Measurements from ENCODE around the gene PGAM2. TPM values are rescaled to one million over a fixed set of nuclear protein-coding genes. Genes with fewer than 3 reads are reported as not detected.
A peak's percentile ranks its signal among the peaks of the same experiment; 100 is the strongest.

PGAM2 gene
- polyA plus RNA-seq, 3 donors, result 0.13 TPM; not detected in 2

- Histone ChIP-seq H3K4me3 (replicated peaks in 1 of 3; ENCODE audit: low read depth in 2 of 3, low read length in 3 of 3) (no peak overlapping the region), H3K9me3 (replicated peaks in 1 of 2; ENCODE audit: control insufficient read depth in 1 of 2, insufficient read depth in 1 of 2, low read length in 2 of 2) (no peaks in the 10 kb centered on the region), H3K27me3 (ENCODE audit: control insufficient read depth in 2 of 2, insufficient read depth in 2 of 2, low read length in 2 of 2) (no peaks in the 10 kb centered on the region), H3K4me2 (replicated peaks; ENCODE audit: extremely low read depth, low read length, poor library complexity, severe bottlenecking) (no peak overlapping the region), H3K4me1 (ENCODE audit: control insufficient read depth in 1 of 2, insufficient read depth in 2 of 2, low read length in 2 of 2) (peaks cover 28 to 31% of the 10 kb centered on the region in 2 donors), H4K20me1 (ENCODE audit: insufficient read depth, low read length) (no peaks in the 10 kb centered on the region), H3K79me2 (ENCODE audit: insufficient read depth, low read length) (peaks cover 23% of the 10 kb centered on the region), H2AFZ (ENCODE audit: insufficient read depth, low read depth, low read length, poor library complexity, severe bottlenecking) (no peak overlapping the region), H3K9ac (ENCODE audit: insufficient read depth, low read length, poor library complexity, severe bottlenecking) (no peak overlapping the region), H3K36me3 (replicated peaks in 1 of 2; ENCODE audit: control insufficient read depth in 1 of 2, insufficient read depth in 2 of 2, low read length in 2 of 2) (peaks cover 54 to 59% of the 10 kb centered on the region in 2 donors), H3K27ac (ENCODE audit: low read depth in 1 of 2, low read length in 2 of 2) (peak overlapping the region in 1 of 2 donors; percentile 9)
- peaks cover 0 to 6% (median 0%) of the 10 kb centered on the region in 3 donors for H3K27me3 Mint-ChIP-seq (ENCODE audit: low read depth in 3 of 3)
- H3K9me3 Mint-ChIP-seq, result no peaks in the 10 kb centered on the region
- peak overlapping the region in 4 of 7 donors; percentile 6 to 83 (median 74) for H3K27ac Mint-ChIP-seq
- H3K4me1 Mint-ChIP-seq, result peaks cover 38% of the 10 kb centered on the region
- peaks cover 57 to 69% of the 10 kb centered on the region in 2 donors for H3K36me3 Mint-ChIP-seq
- DNase-seq, result no peak
- intact Hi-C loops (cut with micrococcal nuclease), result no loop called here
- 100% methylated on average over 2 of the region's 8 CpGs for WGBS (ENCODE audit: insufficient coverage)
- H3K4me3 Mint-ChIP-seq, result no peak overlapping the region
- no peak for TF ChIP-seq CTCF (IDR thresholded peaks at IDR 0.05)
Measured at GRCh38 chr7:44078521-44078920, 13.2 kb upstream of the PGAM2 start.

GRCh38 chr7:44077681-44078091 lies 12.3 kb upstream of the PGAM2 start:
- H3K4me3 ChIP-seq (replicated peaks in 1 of 3; ENCODE audit: low read depth in 2 of 3, low read length in 3 of 3), result no peak overlapping the region
- no peaks in the 10 kb centered on the region for H3K9me3 ChIP-seq (replicated peaks in 1 of 2; ENCODE audit: control insufficient read depth in 1 of 2, insufficient read depth in 1 of 2, low read length in 2 of 2)
- peaks cover 32 to 40% of the 10 kb centered on the region in 2 donors for H3K4me1 ChIP-seq (ENCODE audit: control insufficient read depth in 1 of 2, insufficient read depth in 2 of 2, low read length in 2 of 2)
- no peak overlapping the region for H3K4me2 ChIP-seq (replicated peaks; ENCODE audit: extremely low read depth, low read length, poor library complexity, severe bottlenecking)
- peaks cover 64 to 77% of the 10 kb centered on the region in 2 donors for H3K36me3 Mint-ChIP-seq
- no peak overlapping the region for H3K9ac ChIP-seq (ENCODE audit: insufficient read depth, low read length, poor library complexity, severe bottlenecking)
- H3K27ac ChIP-seq (ENCODE audit: low read depth in 1 of 2, low read length in 2 of 2), result peak overlapping the region in 1 of 2 donors; percentile 97
- H3K4me1 Mint-ChIP-seq, result peaks cover 43% of the 10 kb centered on the region
- H3K9me3 Mint-ChIP-seq, result peaks cover 0 to 2% (median 0%) of the 10 kb centered on the region in 7 donors
- peaks cover 6% of the 10 kb centered on the region for H4K20me1 ChIP-seq (ENCODE audit: insufficient read depth, low read length)
- no peak for DNase-seq
- intact Hi-C loops (cut with micrococcal nuclease), result no loop called here
- 86% methylated on average over 5 of the region's 5 CpGs for WGBS (ENCODE audit: insufficient coverage)
- H3K36me3 ChIP-seq (replicated peaks in 1 of 2; ENCODE audit: control insufficient read depth in 1 of 2, insufficient read depth in 2 of 2, low read length in 2 of 2), result peaks cover 60 to 65% of the 10 kb centered on the region in 2 donors
- peaks cover 0 to 6% (median 0%) of the 10 kb centered on the region in 3 donors for H3K27me3 Mint-ChIP-seq (ENCODE audit: low read depth in 3 of 3)
- H2AFZ ChIP-seq (ENCODE audit: insufficient read depth, low read depth, low read length, poor library complexity, severe bottlenecking), result no peak overlapping the region
- no peak overlapping the region for H3K4me3 Mint-ChIP-seq
- H3K79me2 ChIP-seq (ENCODE audit: insufficient read depth, low read length), result peaks cover 23% of the 10 kb centered on the region
- peak overlapping the region in 5 of 7 donors; percentile 52 to 99 (median 78) for H3K27ac Mint-ChIP-seq
- no peak for TF ChIP-seq CTCF (IDR thresholded peaks at IDR 0.05)
- H3K27me3 ChIP-seq (ENCODE audit: control insufficient read depth in 2 of 2, insufficient read depth in 2 of 2, low read length in 2 of 2), result no peaks in the 10 kb centered on the region
